Measurements from ENCODE around the gene OLFML2B.

- TF ChIP-seq GATA2 (IDR thresholded peaks at IDR 0.05; ENCODE audit: low read depth, low read length) (no peak), GATA3 (IDR thresholded peaks at IDR 0.05; ENCODE audit: low read depth, low read length) (no peak)
These were observed 23.6 kb downstream of the OLFML2B start for GRCh38 chr1:162000053-162000420.
